ENCODE measurements around the gene ATG16L2.
A peak's percentile ranks its signal among the peaks of the same experiment; 100 is the strongest.
"Not testable (repeated sequence)": the region's sequence is repeated elsewhere in the genome, so short reads cannot be mapped to it uniquely, and the experiment has no call there.

Gene ATG16L2

DNA sequence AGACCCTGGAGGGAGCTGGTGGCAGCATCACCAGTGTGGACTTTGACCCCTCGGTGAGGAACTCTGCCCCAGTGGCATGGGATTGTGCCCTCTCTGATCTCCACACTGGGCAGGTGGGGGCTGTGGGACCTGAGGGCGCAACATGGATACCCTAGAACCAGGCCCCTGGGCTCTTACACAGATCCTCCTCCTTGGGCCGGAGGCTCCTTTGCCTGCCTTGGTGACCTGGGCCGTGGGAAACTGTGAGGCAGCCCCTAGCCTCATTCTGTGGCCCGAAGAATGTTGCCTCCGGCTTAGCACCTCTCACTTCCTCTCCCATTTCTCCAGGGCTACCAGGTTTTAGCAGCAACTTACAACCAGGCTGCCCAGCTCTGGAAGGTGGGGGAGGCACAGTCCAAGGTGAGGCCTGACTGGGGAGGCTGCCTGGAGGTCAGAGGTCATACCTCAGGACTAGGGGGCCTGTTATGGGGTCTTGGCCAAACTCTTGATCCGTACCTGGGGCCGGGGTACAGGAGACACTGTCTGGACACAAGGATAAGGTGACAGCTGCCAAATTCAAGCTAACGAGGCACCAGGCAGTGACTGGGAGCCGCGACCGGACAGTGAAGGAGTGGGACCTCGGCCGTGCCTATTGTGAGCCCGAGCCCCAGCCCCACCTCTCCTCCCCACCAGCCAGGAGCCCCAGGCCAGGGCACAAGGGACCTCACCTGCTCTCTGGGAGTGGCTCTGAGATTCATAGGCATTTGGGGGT is 12.2 kb downstream of the ATG16L2 start:
- DNase-seq, result no peak

DNA sequence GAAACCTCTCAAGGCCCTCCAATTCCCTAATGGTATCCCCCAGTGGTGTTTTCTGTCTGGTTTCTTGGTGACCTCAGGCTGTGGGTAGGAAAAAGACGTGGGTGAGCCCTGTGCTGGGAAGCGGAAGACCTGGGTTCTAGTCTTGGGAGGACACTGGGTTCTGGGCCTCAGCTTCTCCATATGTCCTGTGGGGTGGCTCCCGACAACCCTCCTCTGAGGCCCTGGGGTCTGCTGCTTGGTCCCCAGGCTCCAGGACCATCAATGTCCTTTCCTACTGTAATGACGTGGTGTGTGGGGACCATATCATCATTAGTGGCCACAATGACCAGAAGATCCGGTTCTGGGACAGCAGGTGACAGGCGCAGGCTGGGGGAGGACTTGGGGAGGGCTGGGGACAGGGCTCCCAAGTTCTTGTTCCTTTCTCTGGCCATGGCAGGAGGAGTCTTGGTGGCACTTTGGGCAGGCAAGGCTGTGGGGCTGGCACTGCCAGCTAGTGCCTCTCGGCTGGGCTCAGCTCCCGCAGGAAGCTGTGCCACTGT is 12.8 kb downstream of the ATG16L2 start:
- no peak for DNase-seq

DNA sequence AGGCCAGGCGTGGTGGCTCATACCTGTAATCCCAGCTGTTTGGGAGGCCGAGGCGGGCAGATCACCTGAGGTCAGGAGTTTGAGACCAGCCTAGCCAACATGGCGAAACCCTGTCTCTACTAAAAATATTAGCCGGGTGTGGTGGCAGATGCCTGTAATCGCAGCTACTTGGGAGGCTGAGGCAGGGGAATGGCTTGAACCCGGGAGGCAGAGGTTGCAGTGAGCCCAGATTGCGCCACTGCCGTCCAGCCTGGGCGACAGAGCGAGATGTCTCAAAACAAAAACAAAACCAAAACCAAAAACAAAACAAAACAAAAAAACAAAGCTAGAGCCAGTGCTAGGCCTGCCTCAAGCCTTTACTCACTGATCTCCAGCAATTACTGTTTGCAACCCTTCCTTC is 13.4 kb downstream of the ATG16L2 start:
- not testable (repeated sequence) for DNase-seq

DNA sequence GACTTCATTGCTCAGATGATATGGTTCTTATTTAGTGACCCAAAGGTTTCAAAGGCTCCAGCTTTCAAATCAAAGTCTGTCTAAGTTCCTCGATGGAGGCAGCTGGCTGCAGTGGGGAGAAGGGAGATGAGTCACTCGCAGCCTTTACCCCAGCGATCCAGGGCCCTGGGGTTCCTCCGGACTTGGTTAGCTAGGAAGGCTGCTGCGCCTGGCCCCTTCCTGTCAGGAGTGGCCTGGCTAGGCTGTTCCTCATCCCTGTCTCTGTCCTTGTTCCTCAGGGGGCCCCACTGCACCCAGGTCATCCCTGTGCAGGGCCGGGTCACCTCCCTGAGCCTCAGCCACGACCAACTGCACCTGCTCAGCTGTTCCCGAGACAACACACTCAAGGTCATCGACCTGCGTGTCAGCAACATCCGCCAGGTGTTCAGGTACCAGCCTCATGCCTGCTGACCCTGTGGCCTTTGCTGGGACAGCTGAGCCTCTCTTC is 13.9 kb downstream of the ATG16L2 start:
- DNase-seq, result no peak

DNA sequence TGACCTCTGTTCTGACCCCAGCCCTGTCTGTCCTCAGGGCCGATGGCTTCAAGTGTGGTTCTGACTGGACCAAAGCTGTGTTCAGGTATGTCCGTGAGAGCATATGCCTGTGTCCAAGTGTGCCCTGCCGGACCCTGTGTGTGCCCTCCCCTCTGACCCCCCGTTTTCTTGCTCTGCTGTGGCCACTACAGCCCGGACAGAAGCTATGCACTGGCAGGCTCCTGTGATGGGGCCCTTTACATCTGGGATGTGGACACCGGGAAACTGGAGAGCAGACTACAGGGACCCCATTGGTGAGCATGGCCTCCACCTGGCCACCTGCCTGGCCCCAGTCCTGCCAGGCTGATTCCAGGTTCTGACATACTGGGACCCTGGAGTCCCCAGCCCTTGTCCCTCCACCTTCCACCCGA is 14.5 kb downstream of the ATG16L2 start:
- no peak for DNase-seq

DNA sequence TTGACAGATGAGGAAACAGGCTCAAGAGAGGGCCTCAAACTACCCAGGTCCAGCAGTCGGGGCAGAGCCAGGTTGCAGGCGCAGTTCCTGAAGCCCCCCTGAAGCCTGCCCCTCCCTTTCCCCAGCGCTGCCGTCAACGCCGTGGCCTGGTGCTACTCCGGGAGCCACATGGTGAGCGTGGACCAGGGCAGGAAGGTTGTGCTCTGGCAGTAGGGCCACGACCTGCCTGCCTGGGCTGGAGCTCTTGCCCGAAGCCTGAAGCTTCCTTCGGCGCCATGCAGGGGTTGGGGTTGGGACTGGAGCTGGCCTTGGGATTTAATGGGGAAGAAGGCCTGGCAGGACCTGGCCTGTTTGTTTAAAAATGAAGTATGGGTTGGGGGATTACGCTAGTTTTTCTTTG is 15.0 kb downstream of the ATG16L2 start:
- no peak for DNase-seq

DNA sequence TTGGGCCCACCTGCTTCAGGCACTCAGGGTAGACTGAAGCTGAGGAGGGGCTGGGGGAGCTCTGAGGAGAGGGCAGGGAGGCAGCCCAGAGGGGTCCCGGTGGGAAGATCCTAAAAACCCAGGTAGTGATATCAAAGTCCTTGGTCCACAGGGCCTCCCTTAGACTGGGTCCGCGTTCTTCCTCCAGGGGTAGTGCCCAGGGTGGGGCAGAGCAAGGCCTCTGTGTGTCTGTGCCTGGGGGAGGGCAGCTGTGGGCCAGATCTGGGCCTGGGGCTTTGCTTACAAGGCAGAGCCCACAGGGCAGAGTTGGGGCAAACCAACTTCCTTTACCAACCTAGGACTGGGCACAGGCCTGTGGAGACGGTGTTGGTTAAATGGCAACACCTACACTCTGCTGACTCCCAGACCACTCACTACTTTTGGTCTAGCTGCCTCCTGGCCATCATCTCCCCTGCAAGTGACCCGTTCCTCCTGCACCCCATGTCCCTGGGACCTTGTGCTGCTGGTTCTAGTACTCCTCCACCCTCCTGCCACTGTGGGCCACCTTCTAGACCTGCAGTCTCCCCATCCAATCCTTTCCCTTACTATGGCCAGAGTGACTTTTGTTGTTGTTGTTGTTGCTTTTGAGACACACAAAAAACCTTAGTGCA is 15.8 kb downstream of the ATG16L2 start:
- DNase-seq, result no peak

DNA sequence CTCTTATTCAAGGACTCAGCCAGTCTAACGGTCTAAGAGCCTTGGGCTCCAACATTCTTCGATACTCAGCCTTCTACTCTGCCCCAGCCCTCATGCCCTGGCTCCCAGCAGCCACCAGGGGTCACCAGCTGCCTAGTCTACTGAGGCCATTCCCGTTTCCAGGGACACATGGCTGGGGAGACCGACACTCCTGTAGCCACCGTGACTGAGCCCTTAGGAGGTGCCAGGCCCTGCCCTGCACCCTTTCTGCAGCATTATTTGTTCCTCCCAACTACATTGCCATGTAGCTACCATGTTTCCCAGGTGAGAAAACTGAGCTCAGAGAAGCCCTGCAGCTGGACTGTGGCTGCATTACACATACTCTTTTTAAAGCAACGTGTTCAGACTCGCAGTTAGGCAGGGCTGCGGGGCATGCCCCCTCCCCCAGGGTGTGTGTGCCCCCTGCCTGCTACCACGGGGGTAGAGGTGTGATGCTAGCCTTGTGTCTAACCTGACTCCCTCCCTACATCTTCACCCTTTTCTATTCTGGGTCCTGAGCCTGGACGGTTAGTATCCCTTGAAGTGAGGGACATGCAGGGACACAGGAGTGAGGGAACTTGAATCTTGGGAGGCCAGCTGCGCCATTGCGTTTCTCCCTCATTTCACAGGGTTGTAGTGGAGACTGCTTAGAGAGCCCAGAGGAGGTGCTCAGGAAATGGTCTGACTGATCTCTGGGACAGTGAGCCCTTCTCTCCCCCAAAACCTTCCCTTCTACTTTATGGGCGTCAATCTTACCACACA is 17.5 kb downstream of the ATG16L2 start:
- DNase-seq, result peak; percentile 32

DNA sequence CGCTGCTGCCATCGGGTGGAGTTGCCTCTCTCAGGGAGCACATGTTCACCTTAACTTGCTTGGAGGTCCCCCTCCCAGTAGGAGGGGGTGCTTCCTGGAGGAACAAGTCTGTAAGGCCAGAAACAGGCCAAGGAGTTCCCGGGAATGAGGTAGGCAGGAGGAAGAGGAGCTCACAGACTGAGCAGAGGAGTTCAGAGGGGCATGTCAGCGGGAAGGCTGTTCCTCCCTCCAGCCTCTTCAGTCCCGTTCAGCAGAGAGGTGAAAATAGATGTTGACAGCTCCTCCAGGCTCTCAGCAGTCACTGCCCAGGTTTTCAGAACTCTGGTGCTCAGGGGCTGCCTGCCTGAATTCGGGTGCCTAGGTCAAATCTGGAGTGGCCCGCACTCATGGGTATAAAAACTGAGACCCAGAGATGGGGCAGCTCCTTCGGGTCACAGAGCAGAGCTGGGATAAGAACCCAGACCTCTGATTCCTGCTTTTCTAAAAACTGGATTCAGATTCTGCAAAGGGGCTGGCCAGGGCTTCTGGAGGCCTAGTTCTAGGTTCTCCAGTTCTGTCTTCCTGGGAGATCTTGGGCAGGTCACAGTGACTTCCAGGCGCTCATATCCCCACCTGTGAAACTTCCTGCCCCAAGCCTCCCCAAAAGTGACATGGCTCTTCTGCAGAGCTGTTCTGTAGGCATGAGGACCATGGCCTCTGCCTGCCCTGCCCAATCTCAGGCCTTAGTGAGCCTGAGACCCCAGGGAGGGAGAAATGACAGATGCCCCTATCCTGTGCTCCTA is 18.3 kb downstream of the ATG16L2 start:
- no peak for DNase-seq

DNA sequence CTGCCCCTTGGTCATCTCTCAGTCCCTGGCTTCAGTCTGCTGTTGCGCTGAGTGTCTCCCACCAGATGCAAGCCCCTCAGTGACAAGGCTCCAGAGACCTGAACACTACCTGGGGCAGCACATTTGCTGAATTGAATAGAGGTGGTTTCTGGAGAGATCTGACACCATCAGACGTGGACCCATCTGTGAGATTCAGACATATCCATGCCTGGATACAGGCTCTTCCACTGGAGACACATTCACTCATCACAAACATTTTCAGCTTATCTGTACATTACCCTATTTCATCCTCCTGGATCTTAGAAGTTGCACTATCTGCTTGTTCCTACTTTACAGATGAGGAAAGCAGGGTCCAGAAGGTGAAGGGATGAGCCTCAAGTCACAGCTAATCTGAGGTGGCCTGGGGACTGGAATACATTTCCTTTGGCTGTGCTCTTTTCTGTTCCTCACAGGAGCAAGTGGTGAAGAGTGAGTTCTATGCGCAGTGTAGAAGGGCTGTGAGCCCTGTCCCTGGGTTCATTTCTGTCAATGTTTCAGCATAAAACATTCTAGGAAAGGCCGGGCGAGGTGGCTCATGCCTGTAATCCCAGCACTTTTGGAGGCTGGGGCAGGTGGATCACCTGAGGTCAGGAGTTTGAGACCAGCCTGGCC is 19.0 kb downstream of the ATG16L2 start:
- no peak for DNase-seq

DNA sequence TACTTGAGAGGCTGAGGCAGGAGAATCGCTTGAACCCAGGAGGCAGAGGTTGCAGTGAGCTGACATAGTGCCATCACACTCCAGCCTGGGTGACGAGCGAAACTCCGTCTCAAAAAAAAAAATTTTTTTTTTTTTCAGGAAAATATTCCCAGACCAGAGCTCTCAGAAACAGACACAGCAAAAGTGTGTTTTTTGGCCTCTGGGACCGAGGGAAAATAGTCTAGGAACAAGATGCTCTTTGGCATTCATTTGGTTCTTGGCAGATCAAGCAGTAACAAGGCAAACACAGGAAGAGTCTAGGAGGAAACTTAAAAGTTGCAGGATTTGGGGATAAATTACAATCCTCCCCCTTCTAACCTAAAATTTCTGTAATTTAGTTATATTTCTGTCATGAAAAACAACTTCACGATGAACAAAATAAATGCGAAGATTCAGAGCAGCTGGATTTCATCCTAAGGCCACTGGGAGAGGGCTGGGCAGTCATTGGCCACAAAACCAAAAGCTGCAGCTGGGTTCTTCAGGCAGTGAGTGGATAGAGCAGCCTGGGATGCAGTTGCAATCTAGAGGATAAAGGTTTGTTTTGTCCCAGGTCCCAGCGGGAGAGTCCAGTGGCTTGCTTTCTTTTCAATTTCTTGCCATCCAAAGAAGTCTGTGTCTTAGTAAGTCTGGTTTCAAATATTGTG is 19.7 kb downstream of the ATG16L2 start:
- no peak for DNase-seq

DNA sequence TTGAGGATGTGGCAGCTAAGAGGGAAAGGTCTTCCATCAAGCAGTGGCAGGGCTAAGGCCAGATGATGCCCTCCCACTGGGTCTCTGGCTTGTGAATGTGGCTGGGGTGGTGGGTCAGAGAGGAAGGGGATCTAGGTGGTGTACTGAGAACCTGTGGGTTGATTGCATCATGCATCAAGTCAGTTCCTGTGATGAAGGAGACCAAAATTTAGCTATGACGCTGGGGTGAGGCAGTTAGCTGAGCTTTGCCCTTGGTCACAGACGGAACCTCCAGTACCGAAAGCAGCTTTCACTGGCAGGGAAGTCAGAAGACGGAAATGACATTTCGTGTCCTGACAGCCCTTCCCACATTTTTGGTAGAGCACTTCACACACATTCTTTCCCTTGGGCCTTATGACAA is 20.7 kb downstream of the ATG16L2 start:
- DNase-seq, result no peak

DNA sequence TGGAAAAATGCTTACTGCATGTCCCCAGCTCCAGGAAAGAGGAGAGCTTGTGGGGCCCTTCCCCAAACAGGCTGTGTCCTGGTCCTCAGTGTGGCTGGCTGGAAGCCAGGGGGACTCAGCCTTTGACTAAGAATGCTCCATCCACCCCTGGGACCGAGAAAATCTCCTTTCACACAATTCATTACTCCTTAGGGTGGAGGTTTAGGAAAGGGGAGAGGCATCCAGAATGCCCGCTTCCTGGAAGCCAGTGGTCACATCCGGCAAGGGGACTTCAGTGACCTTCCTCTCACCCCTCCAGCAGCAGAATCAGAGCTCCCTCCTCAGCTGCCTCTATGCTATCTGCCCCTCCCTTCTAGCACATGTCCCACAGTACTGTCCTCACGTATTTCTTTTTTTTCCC is 21.9 kb downstream of the ATG16L2 start:
- no peak for DNase-seq

DNA sequence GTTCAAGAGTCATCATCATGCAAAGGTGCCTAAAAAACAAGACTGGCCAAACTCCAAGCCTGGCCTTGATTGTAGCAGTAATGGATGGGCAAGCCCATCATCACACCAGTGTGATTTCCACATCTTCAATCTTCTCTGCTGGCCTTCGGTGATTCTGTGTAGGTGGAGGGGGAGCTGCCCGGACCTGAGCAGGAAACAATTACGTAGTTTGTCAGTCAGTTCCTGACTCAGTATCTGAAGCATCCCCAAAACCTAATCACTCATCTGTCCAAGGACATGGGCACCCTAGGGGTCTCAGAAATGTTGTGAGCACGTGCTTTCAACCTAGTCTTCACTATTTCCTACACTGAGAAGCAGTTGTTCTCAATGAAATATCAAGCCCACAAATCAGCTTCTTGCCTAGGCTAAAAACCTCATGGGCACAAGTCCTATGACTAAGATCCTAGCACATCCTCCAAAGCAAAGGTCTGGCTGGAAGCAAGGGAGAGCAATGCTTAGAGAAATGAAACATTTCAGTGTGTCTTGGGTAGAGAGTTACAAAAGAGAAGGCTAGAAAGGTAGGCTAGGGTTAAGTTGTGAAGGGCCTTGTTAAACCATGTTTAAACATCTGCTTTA is 24.6 kb downstream of the ATG16L2 start:
- DNase-seq, result no peak

DNA sequence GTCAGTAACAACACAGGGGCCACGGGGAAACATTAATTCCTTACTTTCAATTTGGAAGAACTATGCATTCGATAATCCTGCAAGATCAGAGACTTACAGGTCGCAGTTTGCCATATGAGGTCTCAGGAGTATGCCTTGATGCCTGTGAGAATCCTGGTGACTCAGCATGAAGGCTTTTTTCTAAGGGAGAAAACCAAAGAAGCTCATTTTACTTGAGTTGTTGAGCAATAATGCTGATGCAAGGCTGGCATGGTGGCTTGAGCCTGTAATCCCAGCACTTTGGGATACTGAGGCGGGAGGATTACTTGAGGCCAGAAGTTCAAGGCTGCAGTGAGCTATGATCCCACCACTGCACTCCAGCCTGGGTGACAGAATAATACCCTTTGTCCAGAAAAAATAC is 26.6 kb downstream of the ATG16L2 start:
- no peak for DNase-seq

DNA sequence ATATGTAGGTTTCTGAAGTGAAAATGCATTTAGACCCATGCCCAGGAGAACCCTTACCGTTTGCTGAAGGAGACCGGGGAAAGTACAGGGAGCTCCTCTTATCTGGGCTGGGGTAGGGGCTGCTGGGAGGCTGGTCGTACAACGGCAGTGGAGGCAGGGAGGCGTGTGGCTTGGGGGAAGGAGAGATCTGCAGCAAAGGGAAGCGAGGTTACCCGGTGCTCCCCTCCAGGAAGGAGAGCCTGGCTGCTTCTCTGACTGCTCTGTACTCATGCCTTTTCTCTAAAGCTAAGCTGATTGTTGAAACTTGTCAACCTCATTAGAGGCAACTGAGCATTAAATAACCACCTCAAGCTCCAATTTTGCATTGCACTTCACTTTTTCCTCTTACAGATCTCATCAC is 27.2 kb downstream of the ATG16L2 start:
- no peak for DNase-seq

DNA sequence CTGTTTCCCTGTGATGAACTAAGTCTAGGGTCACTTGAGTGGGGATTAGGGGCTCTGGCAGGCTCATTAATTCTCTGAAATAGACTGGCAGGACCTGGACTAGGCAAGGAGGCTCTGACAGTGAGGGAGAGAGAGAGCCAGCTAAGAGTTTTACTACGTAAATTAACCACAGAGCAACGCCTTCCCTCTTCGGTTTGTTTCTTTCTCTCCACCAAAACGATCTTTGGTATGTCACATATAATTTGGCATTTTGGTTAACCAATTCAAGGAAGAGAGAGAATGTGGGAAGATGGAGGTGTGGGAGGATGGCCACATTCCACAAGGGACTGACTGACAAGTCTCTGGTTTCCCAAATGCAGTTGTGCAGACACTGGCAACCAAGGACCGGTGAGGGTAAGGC is 27.9 kb downstream of the ATG16L2 start:
- no peak for DNase-seq

DNA sequence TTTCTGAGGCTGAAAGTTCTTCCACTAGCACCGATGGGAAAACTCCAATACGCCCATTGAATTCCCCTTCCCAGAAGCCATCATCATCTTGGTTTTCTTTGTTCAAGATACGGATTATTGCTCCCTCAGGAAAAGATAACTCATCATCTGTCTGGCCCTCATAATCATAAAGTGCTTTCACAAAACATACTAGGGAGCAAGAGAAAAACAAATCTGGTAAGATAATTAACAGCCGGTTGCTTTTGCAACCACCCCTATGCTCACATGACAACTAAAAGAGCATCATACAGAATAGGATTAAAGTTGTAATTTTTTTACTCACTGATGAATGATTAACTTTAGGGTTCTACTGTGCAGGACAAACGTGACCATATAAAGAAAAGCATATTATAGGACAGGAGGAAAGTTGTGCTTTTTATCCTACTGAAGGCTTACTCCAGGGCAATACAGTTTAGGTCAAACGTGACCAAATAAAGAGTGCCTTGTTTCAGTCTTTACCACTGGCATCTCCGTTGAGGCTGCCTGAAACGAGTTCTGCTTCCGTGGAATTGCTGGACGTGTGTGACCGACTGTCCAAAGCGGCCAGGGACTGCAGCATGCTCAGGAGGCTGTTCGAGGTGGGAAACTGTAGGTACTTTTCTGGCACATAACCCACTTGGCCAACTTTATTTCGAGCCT is 28.6 kb downstream of the ATG16L2 start:
- DNase-seq, result no peak

DNA sequence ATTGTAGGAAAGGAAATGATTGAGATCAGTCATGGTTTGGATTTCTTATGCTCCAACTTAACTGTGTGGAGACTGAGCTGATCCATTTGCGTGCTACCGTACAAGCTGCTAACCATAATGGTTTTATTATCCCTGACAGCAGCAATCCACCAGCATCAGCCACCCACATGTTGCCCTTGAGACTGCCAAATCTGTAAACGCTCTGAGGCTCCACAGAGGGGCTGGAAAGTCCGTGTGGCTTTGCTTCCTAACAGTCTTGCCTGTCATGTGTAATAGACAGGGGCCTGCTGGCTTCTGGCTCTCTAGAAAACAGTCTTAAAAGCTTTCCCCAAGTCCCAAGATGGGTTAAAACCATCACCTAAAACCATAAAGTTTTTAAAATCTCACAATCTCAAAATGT is 30.1 kb downstream of the ATG16L2 start:
- no peak for DNase-seq

DNA sequence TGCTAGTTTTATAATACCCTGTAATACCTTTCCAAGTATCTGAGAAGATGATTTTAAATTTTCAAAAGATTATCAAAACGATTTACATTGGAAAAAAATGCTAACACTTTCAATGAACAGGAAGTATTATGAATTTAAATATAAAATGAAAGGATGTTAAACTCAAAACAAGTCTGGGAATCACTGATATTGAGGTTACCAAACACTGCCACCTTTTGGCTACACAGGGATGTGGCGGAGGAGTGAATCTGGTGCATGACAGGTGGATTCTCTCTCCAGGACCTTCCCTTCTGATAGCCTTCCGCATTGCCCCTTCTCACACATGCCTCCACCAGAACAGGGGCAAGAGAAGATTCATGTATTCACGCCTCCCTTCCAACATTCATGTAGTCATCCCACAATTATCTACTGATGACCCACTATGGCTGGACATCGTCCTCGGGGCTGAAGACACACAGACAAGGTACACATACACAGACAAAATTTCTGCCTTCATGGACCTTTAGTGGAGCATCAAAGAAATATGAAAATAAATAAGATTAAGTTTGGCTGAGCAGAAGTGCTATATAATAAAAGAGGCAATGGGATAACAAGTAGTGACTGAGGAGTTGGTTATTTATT is 34.7 kb downstream of the ATG16L2 start:
- DNase-seq, result no peak
